Stomach (tissue), 9 donors: ENCODE results near the gene RBMS1. TPM values are rescaled to one million over a fixed set of nuclear protein-coding genes. Genes with fewer than 3 reads are reported as not detected.

Source experiments
- DNase-seq, 2 donors: peaks; one replicate each; pipeline versions ENCODE4 v3.0.0 to v3.0.0-alpha.2; 2013 to 2019
- H3K27ac ChIP-seq, 5 donors: fragments of 200-600 bp in 4 of 5; sonication (generic) in 4 of 5; one replicate each; pipeline ENCODE4 v1.5.1; 2013 to 2019; ENCODE audit warnings: mild to moderate bottlenecking in 1 of 5, moderate library complexity in 1 of 5
- H3K27me3 ChIP-seq, 3 donors: fragments of 200-600 bp; sonication (generic); one replicate each; pipeline ENCODE4 v1.5.1; 2017 to 2019; ENCODE audit warnings: mixed run types in 1 of 3
- H3K36me3 ChIP-seq, 4 donors: fragments of 200-600 bp; sonication (generic); 1 replicate in 3 of 4; 2 replicates in 1 of 4; pipeline ENCODE4 v1.5.1; 2016 to 2019
- H3K4me1 ChIP-seq, 4 donors: fragments of 200-600 bp; sonication (generic); one replicate each; pipeline ENCODE4 v1.5.1; 2016 to 2019
- H3K4me3 ChIP-seq, 4 donors: fragments of 200-600 bp; sonication (generic) in 3 of 4; one replicate each; pipeline ENCODE4 v1.5.1; 2016 to 2019; ENCODE audit warnings: mild to moderate bottlenecking in 1 of 4
- H3K9me3 ChIP-seq, 4 donors: fragments of 200-600 bp; sonication (generic); one replicate each; pipeline ENCODE4 v1.5.1; 2016 to 2019
- EP300 ChIP-seq: sonication (generic); formaldehyde crosslinking; IDR thresholded peaks from one replicate; pipeline ENCODE4 v1.6.1; 2017; ENCODE audit warnings: antibody characterized with exemption
- POLR2A ChIP-seq, 4 donors: fragments of 450-650 bp; IDR thresholded peaks; one replicate each; pipeline ENCODE4 v1.6.1; 2016; ENCODE audit warnings: antibody characterized with exemption in 4 of 4, control low read depth in 2 of 4, mild to moderate bottlenecking in 1 of 4, moderate library complexity in 1 of 4
- POLR2AphosphoS5 ChIP-seq, 3 donors: sonication (generic); formaldehyde crosslinking; IDR thresholded peaks; one replicate each; pipeline ENCODE4 v1.6.1; 2016; ENCODE audit warnings: antibody characterized with exemption in 3 of 3
- WGBS, 5 donors: extraction: QIAGEN DNeasy Blood & Tissue Kit in 3 of 5; methylation state at CpG; one replicate each; pipeline versions ENCODE4 v1.1.5 to v1.1.7; 2013 to 2018; 5-methylcytosine and 5-hydroxymethylcytosine counted together
- intact Hi-C: fragments of 100-400 bp; cut with DNase I; formaldehyde crosslinking; loops from one replicate; pipeline ENCODE4 v1.15.1; 2023; ENCODE audit warnings: low total_unique reads
- polyA plus RNA-seq, 3 donors: library from polyadenylated mRNA; stranded (reverse); fragments of 200-250 nt; gene quantifications; one replicate each; pipeline ENCODE4 v1.2.3, GENCODE V29; 2013
- total RNA-seq, 5 donors: library from RNA; depleted of rRNA; stranded (reverse); fragments of >200 nt; gene quantifications; one replicate each; pipeline versions ENCODE4 v1.1.0 to v1.2.3, GENCODE V29; 2014 to 2016
- TF ChIP-seq, protein P1 (sequence below), 7 experiments: fragments of 450-650 bp in 4 of 7; fragments of 200-600 bp in 3 of 7; sonication (generic) in 3 of 7; IDR thresholded peaks; one replicate each; pipeline ENCODE4 v1.5.1; 2016 to 2019; ENCODE audit warnings: antibody characterized with exemption in 7 of 7, control low read depth in 2 of 7, mild to moderate bottlenecking in 1 of 7
- donor health status: healthy with polysubstance abuse.
- donor health status: Bipolar disorder and iron deficiency.
- donor health status: healthy.

Gene RBMS1
- total and polyA plus RNA-seq, 8 donors: 4.3 to 134 (median 27.8) TPM

GRCh38 chr2:160474319-160474645 lies 19.3 kb downstream of the RBMS1 start:
- peak overlapping the region in 4 of 5 donors; percentile 6 to 65 (median 30) for H3K27ac ChIP-seq
- no peak for TF ChIP-seq POLR2AphosphoS5 (IDR thresholded peaks at IDR 0.05)
- no peak for TF ChIP-seq POLR2A (IDR thresholded peaks at IDR 0.05)
- no peak for TF ChIP-seq EP300
- TF ChIP-seq, protein P1, sequence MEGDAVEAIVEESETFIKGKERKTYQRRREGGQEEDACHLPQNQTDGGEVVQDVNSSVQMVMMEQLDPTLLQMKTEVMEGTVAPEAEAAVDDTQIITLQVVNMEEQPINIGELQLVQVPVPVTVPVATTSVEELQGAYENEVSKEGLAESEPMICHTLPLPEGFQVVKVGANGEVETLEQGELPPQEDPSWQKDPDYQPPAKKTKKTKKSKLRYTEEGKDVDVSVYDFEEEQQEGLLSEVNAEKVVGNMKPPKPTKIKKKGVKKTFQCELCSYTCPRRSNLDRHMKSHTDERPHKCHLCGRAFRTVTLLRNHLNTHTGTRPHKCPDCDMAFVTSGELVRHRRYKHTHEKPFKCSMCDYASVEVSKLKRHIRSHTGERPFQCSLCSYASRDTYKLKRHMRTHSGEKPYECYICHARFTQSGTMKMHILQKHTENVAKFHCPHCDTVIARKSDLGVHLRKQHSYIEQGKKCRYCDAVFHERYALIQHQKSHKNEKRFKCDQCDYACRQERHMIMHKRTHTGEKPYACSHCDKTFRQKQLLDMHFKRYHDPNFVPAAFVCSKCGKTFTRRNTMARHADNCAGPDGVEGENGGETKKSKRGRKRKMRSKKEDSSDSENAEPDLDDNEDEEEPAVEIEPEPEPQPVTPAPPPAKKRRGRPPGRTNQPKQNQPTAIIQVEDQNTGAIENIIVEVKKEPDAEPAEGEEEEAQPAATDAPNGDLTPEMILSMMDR (IDR thresholded peaks at IDR 0.05): no peak
- no peaks in the 10 kb centered on the region for H3K9me3 ChIP-seq
- WGBS, 5 donors: 62 to 81% (median 69%) methylated on average over 6 of the region's 6 CpGs
- intact Hi-C loops: no loop called here
- H3K4me3 ChIP-seq: no peak overlapping the region
- H3K36me3 ChIP-seq: no peaks in the 10 kb centered on the region
- peaks cover 6 to 56% (median 25%) of the 10 kb centered on the region in 4 donors for H3K4me1 ChIP-seq
- DNase-seq: no peak
- no peaks in the 10 kb centered on the region for H3K27me3 ChIP-seq

- H3K4me1 ChIP-seq: peaks cover 6 to 53% (median 28%) of the 10 kb centered on the region in 4 donors
- DNase-seq: no peak
- intact Hi-C loops: no loop called here
- TF ChIP-seq POLR2A (IDR thresholded peaks at IDR 0.05) (no peak), POLR2AphosphoS5 (IDR thresholded peaks at IDR 0.05) (no peak), EP300 (no peak)
- TF ChIP-seq, protein P1 (IDR thresholded peaks at IDR 0.05): no peak
- 39 to 55% (median 52%) methylated on average over 2 of the region's 2 CpGs for WGBS, 5 donors
- H3K36me3 ChIP-seq: no peaks in the 10 kb centered on the region
- H3K27me3 ChIP-seq: no peaks in the 10 kb centered on the region
- H3K9me3 ChIP-seq: no peaks in the 10 kb centered on the region
- H3K4me3 ChIP-seq: no peak overlapping the region
- H3K27ac ChIP-seq: peak overlapping the region in 4 of 5 donors; percentile 28 to 74 (median 64)
These were observed 19.9 kb downstream of the RBMS1 start for GRCh38 chr2:160473468-160474318.

DNA sequence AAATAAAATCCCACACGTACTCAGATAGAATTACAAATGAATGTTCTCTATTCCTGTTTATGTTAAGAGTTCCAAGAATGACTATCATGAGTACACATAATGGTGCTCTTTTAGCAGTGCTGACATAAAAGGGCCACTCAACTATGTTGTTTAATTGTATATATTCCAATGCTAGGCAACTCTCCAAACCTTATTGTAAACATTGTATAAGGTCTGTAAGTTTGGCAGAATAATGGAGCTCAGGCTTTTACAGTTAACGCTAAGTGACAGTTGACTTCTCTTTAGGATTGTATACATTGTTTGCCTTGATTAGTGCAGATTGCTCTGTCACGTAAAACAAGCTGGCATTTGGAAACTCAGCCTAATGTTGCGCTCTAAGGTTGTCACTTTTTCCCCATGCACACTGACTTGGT lies 20.8 kb downstream of the RBMS1 start:
- peak overlapping the region in 1 of 4 donors; percentile 1 for H3K4me3 ChIP-seq
- peak overlapping the region in 3 of 5 donors; percentile 63 to 74 (median 65) for H3K27ac ChIP-seq
- peaks cover 6 to 45% (median 28%) of the 10 kb centered on the region in 4 donors for H3K4me1 ChIP-seq
- no peaks in the 10 kb centered on the region for H3K9me3 ChIP-seq
- intact Hi-C loops: no loop called here
- no peaks in the 10 kb centered on the region for H3K36me3 ChIP-seq
- TF ChIP-seq POLR2A (IDR thresholded peaks at IDR 0.05) (no peak), POLR2AphosphoS5 (IDR thresholded peaks at IDR 0.05) (no peak), EP300 (no peak)
- TF ChIP-seq, protein P1 (IDR thresholded peaks at IDR 0.05): no peak
- DNase-seq: peak in 1 of 2 donors; percentile 73
- WGBS, 5 donors: 25 to 33% (median 31%) methylated on average over 4 of the region's 4 CpGs
- H3K27me3 ChIP-seq: no peaks in the 10 kb centered on the region

GRCh38 chr2:160471950-160472349 lies 21.7 kb downstream of the RBMS1 start:
- H3K27me3 ChIP-seq: no peaks in the 10 kb centered on the region
- peak in 1 of 2 donors; percentile 45 for DNase-seq
- no peak for TF ChIP-seq POLR2A (IDR thresholded peaks at IDR 0.05)
- TF ChIP-seq EP300: no peak
- TF ChIP-seq, protein P1 (IDR thresholded peaks at IDR 0.05): no peak
- no peak for TF ChIP-seq POLR2AphosphoS5 (IDR thresholded peaks at IDR 0.05)
- WGBS, 5 donors: 57 to 78% (median 71%) methylated on average over 3 of the region's 3 CpGs
- no peak overlapping the region for H3K4me3 ChIP-seq
- H3K9me3 ChIP-seq: no peaks in the 10 kb centered on the region
- peak overlapping the region in 4 of 5 donors; percentile 31 to 74 (median 64) for H3K27ac ChIP-seq
- intact Hi-C loops: no loop called here
- no peaks in the 10 kb centered on the region for H3K36me3 ChIP-seq
- peaks cover 6 to 45% (median 28%) of the 10 kb centered on the region in 4 donors for H3K4me1 ChIP-seq
